ENCODE results near the gene GLMN.

The GLMN gene

DNA sequence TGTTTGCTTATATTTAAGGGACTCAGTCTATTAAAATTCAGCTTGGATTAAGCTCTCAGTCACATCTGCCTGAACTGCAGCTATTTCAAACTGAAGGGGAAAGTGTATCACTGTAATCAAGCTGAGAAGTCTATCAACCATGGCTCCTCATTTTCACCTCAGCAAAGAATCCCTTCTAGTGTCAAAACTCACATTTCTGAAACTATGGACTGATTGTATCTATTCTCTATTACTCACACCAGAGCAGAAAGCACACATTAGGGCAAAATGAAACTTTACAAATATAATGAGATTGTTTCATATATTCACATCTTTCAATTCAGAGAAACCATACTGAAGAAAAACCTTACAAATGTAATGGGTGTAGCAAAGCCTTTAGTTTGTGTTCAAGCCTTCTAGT lies 95.7 kb downstream of the GLMN start:
- Histone ChIP-seq H2BK15ac (replicated peaks; ENCODE audit: low read depth) (no peak overlapping the region), H3K4ac (ENCODE audit: low read depth, low read length) (no peak overlapping the region), H3K36me3 (ENCODE audit: control insufficient read depth, insufficient read depth, low read length) (no peaks in the 10 kb centered on the region), H2BK120ac (ENCODE audit: low read depth, low read length) (no peak overlapping the region), H3K79me2 (ENCODE audit: control insufficient read depth, insufficient read depth, low read length) (no peaks in the 10 kb centered on the region), H3K4me3 (ENCODE audit: low read length) (no peak overlapping the region), H3K23ac (ENCODE audit: low read length) (no peak overlapping the region), H3K4me1 (ENCODE audit: control insufficient read depth, low read depth, low read length) (no peaks in the 10 kb centered on the region), H3K9ac (ENCODE audit: low read length) (no peak overlapping the region), H2BK5ac (ENCODE audit: low read length) (no peak overlapping the region), H3K27ac (ENCODE audit: low read depth, low read length) (no peak overlapping the region), H2AK5ac (ENCODE audit: low read length) (no peak overlapping the region), H4K8ac (ENCODE audit: low read depth, low read length) (no peak overlapping the region), H3K4me2 (ENCODE audit: low read length) (no peak overlapping the region), H3K18ac (ENCODE audit: low read length) (no peak overlapping the region), H3K56ac (ENCODE audit: low read length) (no peak overlapping the region), H4K5ac (ENCODE audit: low read length) (no peak overlapping the region), H3K27me3 (ENCODE audit: insufficient read depth, low read length, poor library complexity) (no peaks in the 10 kb centered on the region), H3K79me1 (ENCODE audit: low read length) (no peaks in the 10 kb centered on the region)
- peak; percentile 7 for DNase-seq

DNA sequence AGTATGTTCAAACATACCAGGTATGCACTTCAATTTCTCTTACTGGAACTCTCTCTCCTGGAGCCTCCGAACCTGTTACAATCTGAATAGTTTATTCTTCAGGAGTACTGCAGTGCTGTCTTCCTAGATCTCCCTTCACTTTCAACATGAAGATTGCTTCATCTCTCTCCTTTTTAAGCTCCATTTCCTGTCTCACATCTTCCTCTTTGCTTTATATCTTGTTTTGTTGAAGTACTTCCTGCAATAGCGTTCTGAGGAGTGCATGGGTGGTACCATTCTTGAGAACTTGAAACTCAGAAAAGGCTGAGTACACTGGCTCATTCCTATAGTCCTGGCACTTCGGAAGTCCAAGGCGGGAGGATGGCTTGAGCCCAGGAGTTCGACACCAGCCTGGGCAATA lies 96.8 kb downstream of the GLMN start:
- Histone ChIP-seq H3K79me2 (ENCODE audit: control insufficient read depth, insufficient read depth, low read length) (no peaks in the 10 kb centered on the region), H3K36me3 (ENCODE audit: control insufficient read depth, insufficient read depth, low read length) (no peaks in the 10 kb centered on the region), H3K23ac (ENCODE audit: low read length) (no peak overlapping the region), H3K4ac (ENCODE audit: low read depth, low read length) (no peak overlapping the region), H3K27me3 (ENCODE audit: insufficient read depth, low read length, poor library complexity) (no peaks in the 10 kb centered on the region), H4K5ac (ENCODE audit: low read length) (no peak overlapping the region), H3K4me2 (ENCODE audit: low read length) (no peak overlapping the region), H2BK120ac (ENCODE audit: low read depth, low read length) (no peak overlapping the region), H3K18ac (ENCODE audit: low read length) (no peak overlapping the region), H3K27ac (ENCODE audit: low read depth, low read length) (no peak overlapping the region), H2BK15ac (replicated peaks; ENCODE audit: low read depth) (no peak overlapping the region), H3K4me1 (ENCODE audit: control insufficient read depth, low read depth, low read length) (no peaks in the 10 kb centered on the region), H3K56ac (ENCODE audit: low read length) (no peak overlapping the region), H2BK5ac (ENCODE audit: low read length) (no peak overlapping the region), H4K8ac (ENCODE audit: low read depth, low read length) (no peak overlapping the region), H3K9ac (ENCODE audit: low read length) (no peak overlapping the region), H3K4me3 (ENCODE audit: low read length) (no peak overlapping the region), H3K79me1 (ENCODE audit: low read length) (no peaks in the 10 kb centered on the region), H2AK5ac (ENCODE audit: low read length) (no peak overlapping the region)
- WGBS (ENCODE audit: extremely low coverage, insufficient coverage, low lambda C conversion rate) = no CpG with 5 or more reads among the region's 5 CpGs
- DNase-seq = no peak

All from mesendoderm (in vitro differentiated cells).